Aorta (tissue), 5 donors: ENCODE data around the gene CREBZF. TPM values are rescaled to one million over a fixed set of nuclear protein-coding genes. Genes with fewer than 3 reads are reported as not detected.

Experiments
- ATAC-seq: fragments of 200-7000 bp; cut with Tn5 transposase; one replicate; pipeline ENCODE4 v1.9.1; 2022; ENCODE audit warnings: moderate library complexity; ENCODE audit not compliant: low FRiP score
- DNase-seq, 2 donors: peaks; one replicate each; pipeline ENCODE4 v3.0.0-alpha.2; 2020
- H3K27ac ChIP-seq, 2 donors: one replicate each; pipeline ENCODE4 v1.5.1; 2013; ENCODE audit warnings: low read length in 2 of 2, mild to moderate bottlenecking in 2 of 2, moderate library complexity in 2 of 2, control low read depth in 1 of 2, inconsistent platforms in 1 of 2, low read depth in 1 of 2
- H3K27me3 ChIP-seq, 2 donors: one replicate each; pipeline ENCODE4 v1.6.1; 2013; ENCODE audit warnings: control low read depth in 1 of 2, low read length in 1 of 2, mild to moderate bottlenecking in 1 of 2, moderate library complexity in 1 of 2; ENCODE audit not compliant: insufficient read depth in 2 of 2, control insufficient read depth in 1 of 2
- H3K36me3 ChIP-seq, 2 donors: one replicate each; pipeline ENCODE4 v1.6.1; 2013; ENCODE audit warnings: control low read depth in 1 of 2, low read length in 1 of 2, mild to moderate bottlenecking in 1 of 2; ENCODE audit not compliant: insufficient read depth in 2 of 2, control insufficient read depth in 1 of 2
- H3K4me1 ChIP-seq, 2 donors: one replicate each; pipeline ENCODE4 v1.6.1; 2013; ENCODE audit warnings: low read length in 2 of 2, control low read depth in 1 of 2, mild to moderate bottlenecking in 1 of 2, moderate library complexity in 1 of 2; ENCODE audit not compliant: insufficient read depth in 2 of 2, control insufficient read depth in 1 of 2
- H3K4me3 ChIP-seq, 2 donors: one replicate each; pipeline ENCODE4 v1.5.1; 2013; ENCODE audit warnings: low read length in 2 of 2, control low read depth in 1 of 2, mild to moderate bottlenecking in 1 of 2
- H3K9me3 ChIP-seq: one replicate; pipeline ENCODE4 v1.6.1; 2013; ENCODE audit warnings: mild to moderate bottlenecking, low read length; ENCODE audit not compliant: control insufficient read depth
- WGBS, 2 donors: extraction: QIAGEN DNeasy Blood & Tissue Kit; methylation state at CpG; one replicate each; pipeline ENCODE4 v1.1.7; 2013; 5-methylcytosine and 5-hydroxymethylcytosine counted together
- intact Hi-C, 2 donors: fragments of 100-400 bp; cut with DNase I; formaldehyde crosslinking; loops; one replicate each; pipeline versions ENCODE4 v1.14.2 to v1.15.0; 2022
- polyA plus RNA-seq, 2 donors: library from polyadenylated mRNA; stranded (reverse); fragments of 200-250 nt; gene quantifications; one replicate each; pipeline ENCODE4 v1.2.3, GENCODE V29; 2013
- total RNA-seq, 2 donors: library from RNA; stranded (reverse); fragmentation: NEBNext Ultra II Directional; extraction: Animal tissue kit (Norgen Biotek cat#: 25700); gene quantifications; one replicate each; pipeline ENCODE4 v1.2.1, GENCODE V29; 2021
- donor health status: healthy with polysubstance abuse.
- donor health status: Bipolar disorder and iron deficiency.
- donor health status: DM: no; HTN: no; CAD: no.
- donor health status: DM: no; HTN: no; CAD: no.
- donor health status: DM: yes; HTN: yes; CAD: no.

The CREBZF gene
- total and polyA plus RNA-seq, 4 donors: 19.5 to 69.2 (median 51.8) TPM

DNA sequence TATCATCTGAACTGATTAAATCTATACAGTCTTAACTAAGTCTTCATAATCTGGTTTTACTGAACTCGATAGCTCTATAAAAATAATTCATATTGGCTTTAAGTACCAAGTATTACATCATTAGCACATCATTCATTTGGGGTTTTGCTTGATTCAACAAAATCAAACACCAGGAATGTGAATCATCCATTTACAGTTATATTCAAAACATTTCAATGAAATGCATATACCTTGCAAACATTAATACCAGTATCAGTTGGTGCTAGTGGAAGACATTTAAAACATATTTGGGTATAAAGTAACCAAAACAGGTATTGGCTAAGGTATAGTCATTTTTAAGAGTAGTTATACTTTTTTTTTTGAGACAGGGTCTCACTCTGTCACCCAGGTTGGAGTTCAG, 33.3 kb upstream of the CREBZF start:
- Histone ChIP-seq H3K9me3 (no peaks in the 10 kb centered on the region), H3K4me3 (no peak overlapping the region), H3K36me3 (no peaks in the 10 kb centered on the region), H3K4me1 (no peaks in the 10 kb centered on the region), H3K27ac (no peak overlapping the region), H3K27me3 (no peaks in the 10 kb centered on the region)
- intact Hi-C loops: no loop called here
- 58 to 67% methylated on average over 1 of the region's 1 CpG for WGBS, 2 donors
- DNase-seq (no peak), ATAC-seq (no peak)

DNA sequence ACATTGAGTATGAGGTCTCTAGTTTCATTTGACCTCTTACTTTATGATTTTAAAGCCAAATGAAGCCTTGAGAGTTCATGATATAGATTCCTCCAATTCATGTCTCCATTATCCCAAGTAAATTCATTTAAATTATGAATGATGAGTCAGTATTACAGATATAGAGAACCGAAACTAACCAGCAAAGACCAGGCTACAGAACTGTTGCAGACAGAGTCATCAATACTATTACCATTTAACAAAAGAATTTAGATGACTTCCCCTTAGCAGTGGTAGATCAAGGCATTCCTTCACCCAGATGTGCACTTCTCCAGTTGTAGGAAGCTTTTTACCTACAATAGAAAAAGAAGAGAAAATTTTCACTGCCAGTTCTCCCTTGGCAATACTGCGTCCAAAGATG, 32.8 kb upstream of the CREBZF start:
- Histone ChIP-seq H3K27me3 (no peaks in the 10 kb centered on the region), H3K4me3 (no peak overlapping the region), H3K4me1 (no peaks in the 10 kb centered on the region), H3K27ac (no peak overlapping the region), H3K36me3 (no peaks in the 10 kb centered on the region), H3K9me3 (no peaks in the 10 kb centered on the region)
- DNase-seq: no peak
- ATAC-seq: no peak
- 87 to 93% methylated on average over 2 of the region's 2 CpGs for WGBS, 2 donors
- intact Hi-C loops: no loop called here

DNA sequence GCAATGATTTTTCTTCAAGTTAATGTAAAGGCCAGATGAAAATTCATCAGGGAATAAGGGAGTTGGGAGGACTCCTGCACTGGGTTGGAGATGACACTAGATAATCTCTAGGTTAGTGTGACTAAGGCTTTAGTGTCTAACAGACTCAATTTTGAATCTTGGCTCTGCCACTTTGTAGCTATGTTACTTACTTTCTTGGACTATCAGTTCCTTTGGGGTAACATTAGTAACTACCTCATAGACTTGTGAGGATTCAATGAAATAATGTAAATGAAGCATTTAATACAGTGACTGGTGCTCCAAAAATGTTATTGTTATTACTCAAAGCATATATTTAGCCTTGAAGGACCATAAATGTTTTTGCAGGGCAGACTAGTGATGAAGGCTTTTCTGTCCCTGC, 30.6 kb upstream of the CREBZF start:
- intact Hi-C loops: no loop called here
- ATAC-seq: no peak
- no peak overlapping the region for H3K27ac ChIP-seq

DNA sequence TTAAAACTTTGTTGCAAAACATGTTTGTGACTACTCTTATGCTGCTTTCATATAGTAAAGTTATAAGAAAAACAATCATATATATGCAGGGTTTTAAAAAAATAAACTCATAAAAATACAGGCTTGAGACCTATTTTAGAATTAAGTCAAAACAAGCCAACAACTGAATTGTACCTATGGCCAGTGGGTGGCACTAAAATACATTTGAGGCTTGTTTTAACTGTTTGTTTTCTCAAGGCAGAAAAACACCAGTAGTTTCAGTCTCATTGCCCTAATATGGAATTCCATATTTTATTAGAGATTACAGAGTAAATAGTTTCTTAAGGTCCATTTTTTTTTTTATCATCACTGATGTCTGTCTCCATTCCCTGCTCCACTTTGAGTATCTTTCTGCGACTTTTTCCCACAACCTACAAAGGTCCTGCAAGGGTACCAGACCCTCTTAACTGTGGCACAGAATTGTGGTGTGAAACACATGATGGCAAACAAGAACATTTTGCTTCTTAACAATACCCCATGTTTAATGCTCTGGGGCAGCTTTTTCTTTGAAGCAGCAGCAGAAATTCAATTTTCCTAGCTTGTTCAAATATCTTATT, 29.6 kb upstream of the CREBZF start:
- WGBS, 2 donors: 97 to 100% methylated on average over 1 of the region's 1 CpG
- Histone ChIP-seq H3K9me3 (no peaks in the 10 kb centered on the region), H3K27me3 (no peaks in the 10 kb centered on the region), H3K36me3 (no peaks in the 10 kb centered on the region), H3K27ac (no peak overlapping the region), H3K4me3 (no peak overlapping the region), H3K4me1 (no peaks in the 10 kb centered on the region)
- DNase-seq (no peak), ATAC-seq (no peak)
- intact Hi-C loops: no loop called here

More for the DNA sequence above, 30.6 kb upstream of the CREBZF start:
- H3K9me3 ChIP-seq: no peaks in the 10 kb centered on the region
- H3K4me3 ChIP-seq: no peak overlapping the region
- H3K4me1 ChIP-seq: no peaks in the 10 kb centered on the region
- no peak for DNase-seq
- H3K27me3 ChIP-seq: no peaks in the 10 kb centered on the region
- no peaks in the 10 kb centered on the region for H3K36me3 ChIP-seq

DNA sequence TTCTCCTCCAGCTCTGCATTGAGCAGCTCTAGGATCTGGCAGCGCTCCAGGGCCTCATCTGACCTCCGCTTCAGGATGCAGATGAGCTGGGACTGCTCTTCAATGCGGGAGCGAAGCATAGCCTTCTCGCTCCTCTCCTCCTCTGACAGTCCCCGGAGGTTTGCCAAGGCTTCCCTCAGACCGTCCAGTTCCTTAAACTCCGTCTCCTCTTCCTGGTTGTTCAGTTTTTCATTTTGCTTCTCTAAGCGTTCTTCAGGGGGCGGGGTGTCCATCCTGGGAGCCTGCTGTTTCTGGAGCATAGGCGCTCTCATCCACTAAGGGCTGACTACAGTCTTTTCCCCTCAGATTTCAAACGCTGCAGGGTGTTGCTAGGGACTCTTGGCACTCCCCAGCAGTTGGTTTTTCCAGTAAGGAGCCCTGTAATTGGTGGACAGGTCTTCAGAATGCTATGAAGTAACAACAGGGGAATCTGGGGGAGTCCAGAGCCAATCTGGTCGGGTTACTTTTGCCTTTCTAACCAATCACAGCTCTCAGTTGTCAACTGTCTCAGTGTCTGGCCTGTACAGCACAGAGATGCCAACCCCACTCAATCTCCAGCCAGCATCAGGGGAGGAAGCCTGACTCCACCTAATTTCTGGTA, 21.0 kb upstream of the CREBZF start, which contains the start of gene CCDC89:
Gene CCDC89 (minus strand): TSS at position 376 of the 640 bp plus-strand sequence. CDS start 65 bp downstream, at position 311.
- Histone ChIP-seq H3K36me3 (no peaks in the 10 kb centered on the region), H3K27ac (peak within 1 kb of the TSS; percentile 20 to 30), H3K9me3 (no peaks in the 10 kb centered on the region), H3K27me3 (no peaks in the 10 kb centered on the region), H3K4me3 (peak within 1 kb of the TSS; percentile 16 to 21), H3K4me1 (no peaks in the 10 kb centered on the region)
- DNase-seq (peak; percentile 82 to 90), ATAC-seq (peak; percentile 89)
- intact Hi-C loops: no loop called here
- WGBS, 2 donors: 7 to 9% methylated on average over 13 of the region's 13 CpGs

DNA sequence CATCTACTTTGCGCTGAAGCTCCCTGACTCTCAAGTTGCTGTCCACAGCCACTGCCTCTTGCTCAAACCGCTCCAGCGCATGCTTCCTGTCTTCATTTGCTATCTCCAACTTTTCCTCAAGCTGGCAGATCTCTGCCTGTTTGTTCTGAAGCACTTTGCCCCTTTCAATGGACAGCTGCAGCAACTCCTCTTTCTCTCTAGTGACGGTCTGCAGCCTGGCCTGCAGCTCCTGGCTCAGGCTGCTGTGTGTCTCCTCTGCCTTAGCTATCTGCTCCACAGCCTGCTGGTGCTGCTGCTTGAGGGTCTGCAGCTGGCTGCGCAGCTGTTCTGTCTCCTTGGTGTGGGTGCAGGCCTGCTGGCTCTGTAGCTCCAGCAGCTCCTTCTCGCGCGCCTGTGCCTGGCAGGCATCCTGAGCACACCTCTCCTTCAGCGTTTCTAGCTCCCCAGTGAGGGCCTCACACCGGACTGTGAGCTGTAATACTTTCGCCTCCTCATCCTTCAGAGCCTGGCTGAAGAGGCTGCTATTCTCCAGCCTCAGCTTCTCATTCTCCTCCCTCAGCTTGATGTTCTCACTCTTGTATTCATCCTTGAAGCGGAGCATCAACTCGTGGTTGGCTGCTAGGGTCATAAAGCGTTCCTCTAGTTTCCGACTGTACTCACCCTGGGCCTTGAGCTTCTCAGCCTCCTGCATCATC, 20.3 kb upstream of the CREBZF start:
- no peaks in the 10 kb centered on the region for H3K27me3 ChIP-seq
- H3K4me3 ChIP-seq: peak overlapping the region; percentile 16 to 21
- intact Hi-C loops: no loop called here
- H3K27ac ChIP-seq: peak overlapping the region in 1 of 2 donors; percentile 30
- H3K4me1 ChIP-seq: no peaks in the 10 kb centered on the region
- peak; percentile 69 for ATAC-seq
- 57 to 58% methylated on average over 15 of the region's 15 CpGs for WGBS, 2 donors
- no peaks in the 10 kb centered on the region for H3K36me3 ChIP-seq
- peak; percentile 38 to 68 for DNase-seq
- no peaks in the 10 kb centered on the region for H3K9me3 ChIP-seq

DNA sequence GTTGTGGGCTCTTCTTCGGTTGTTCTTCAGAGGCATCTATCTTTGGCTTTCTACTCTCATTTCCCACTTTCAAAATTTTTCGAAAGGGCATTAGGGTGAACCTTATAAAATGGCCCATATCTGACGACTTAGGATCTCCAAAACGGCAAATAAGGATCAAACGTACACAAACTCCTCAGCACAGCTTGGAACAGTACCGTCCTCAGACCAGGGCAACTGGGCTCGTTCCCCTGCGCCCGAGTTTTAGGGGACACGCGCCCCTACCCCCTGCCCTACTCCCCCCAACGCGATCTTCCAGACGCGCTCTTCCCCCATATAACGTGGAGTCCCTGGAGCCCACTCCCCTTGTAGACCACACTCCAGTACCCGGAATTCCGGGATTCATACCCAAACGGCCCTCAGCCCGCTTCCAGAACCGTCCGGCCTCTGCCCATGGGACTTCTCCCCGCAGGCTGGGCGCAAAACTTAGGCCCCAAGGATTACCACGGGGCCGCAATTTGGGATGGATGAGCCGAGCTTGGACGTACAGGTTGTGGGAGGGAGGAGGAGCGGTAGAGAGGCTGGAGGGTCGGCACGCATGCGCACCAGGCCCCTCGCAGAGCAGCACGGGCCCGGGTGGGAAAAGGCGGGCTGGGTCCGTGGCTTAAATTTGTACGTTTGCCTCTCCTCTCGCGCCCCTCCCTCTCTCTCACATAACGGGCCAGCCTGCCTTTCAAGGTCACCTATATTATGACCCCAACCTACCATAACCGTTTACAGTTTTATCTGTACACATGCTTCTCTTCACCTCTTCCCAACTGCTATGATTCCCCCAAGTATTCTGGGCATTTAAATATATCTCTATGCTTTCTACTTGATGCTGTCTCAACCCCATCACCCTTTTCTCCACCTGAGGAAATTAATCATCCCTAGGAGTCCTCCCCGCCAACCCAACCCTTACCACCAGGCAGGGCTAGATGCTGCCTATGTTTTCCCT, 17.7 kb upstream of the CREBZF start:
- ATAC-seq: peak; percentile 69
- Histone ChIP-seq H3K4me3 (peak overlapping the region; percentile 4 to 17), H3K4me1 (no peaks in the 10 kb centered on the region), H3K9me3 (no peaks in the 10 kb centered on the region), H3K27me3 (no peaks in the 10 kb centered on the region), H3K27ac (no peak overlapping the region), H3K36me3 (no peaks in the 10 kb centered on the region)
- intact Hi-C loops: no loop called here
- WGBS, 2 donors: 19 to 21% methylated on average over 40 to 43 of the region's 43 CpGs
- peak; percentile 81 to 91 for DNase-seq

DNA sequence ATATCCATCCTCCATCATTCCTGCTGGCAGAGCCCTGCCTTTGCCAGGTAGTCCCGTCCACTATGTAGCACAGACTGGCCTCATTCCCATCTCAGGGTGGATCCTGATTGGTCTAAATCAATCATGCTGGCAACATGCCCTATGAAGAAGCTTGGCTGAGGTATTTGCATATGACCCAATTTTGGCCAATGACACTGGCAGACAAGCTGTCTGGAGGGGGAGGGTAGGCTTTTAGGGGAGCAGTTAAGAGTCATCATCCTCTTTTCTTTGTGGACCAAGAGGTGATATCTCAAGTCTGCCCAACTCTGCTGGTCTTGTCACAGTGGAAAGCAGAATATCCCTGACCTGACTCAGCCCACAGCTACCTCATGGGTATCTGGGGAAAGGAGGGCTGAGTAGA, 16.0 kb upstream of the CREBZF start:
- H3K4me3 ChIP-seq: no peak overlapping the region
- H3K27me3 ChIP-seq: no peaks in the 10 kb centered on the region
- intact Hi-C loops: no loop called here
- H3K9me3 ChIP-seq: no peaks in the 10 kb centered on the region
- ATAC-seq (no peak), DNase-seq (no peak)
- no peak overlapping the region for H3K27ac ChIP-seq
- no peaks in the 10 kb centered on the region for H3K4me1 ChIP-seq
- WGBS, 2 donors: 87 to 89% methylated on average over 1 of the region's 1 CpG
- H3K36me3 ChIP-seq: no peaks in the 10 kb centered on the region
